ENCODE results near the gene CIDEC.

CIDEC gene, protein sequence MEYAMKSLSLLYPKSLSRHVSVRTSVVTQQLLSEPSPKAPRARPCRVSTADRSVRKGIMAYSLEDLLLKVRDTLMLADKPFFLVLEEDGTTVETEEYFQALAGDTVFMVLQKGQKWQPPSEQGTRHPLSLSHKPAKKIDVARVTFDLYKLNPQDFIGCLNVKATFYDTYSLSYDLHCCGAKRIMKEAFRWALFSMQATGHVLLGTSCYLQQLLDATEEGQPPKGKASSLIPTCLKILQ

DNA sequence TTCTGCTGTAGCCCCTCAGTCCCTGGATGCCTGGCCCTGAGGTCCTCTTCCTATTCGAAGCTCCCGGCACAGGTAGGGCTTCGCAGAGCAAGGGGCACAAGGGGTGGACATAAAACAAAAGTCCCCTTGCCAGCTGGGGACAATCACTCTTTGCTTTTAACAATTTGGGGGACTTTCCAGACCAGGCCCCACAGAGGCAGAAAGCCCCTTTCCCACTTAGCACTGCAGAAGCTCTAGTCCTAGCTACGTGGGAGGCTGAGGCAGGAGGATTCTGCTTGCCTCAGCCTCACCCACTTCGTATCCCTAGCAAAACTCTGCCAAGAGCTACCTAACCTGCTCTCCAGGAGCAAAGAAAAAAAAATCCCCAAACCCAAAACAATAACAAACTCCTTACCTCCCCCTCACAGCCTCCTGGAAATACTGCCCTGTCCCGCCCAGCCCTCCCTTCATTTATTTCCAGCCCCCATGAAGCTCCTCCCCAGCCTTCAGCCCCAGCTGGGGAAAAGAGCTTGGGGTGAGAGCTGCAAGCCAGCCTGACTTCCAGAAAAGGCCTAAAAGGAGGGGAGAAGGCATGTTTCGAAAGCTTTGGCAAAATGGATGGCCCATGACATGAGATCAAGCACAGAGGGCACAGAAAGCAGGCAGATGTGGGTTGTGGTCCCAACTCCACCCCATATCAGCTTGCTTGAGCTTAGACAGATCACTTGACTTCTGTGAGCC is at the start of gene CIDEC:
TSS of gene CIDEC (minus strand) at position 424 of the 720 bp plus-strand sequence. CDS start 1,767 bp downstream, outside the sequence.
- no peak for DNase-seq

DNA sequence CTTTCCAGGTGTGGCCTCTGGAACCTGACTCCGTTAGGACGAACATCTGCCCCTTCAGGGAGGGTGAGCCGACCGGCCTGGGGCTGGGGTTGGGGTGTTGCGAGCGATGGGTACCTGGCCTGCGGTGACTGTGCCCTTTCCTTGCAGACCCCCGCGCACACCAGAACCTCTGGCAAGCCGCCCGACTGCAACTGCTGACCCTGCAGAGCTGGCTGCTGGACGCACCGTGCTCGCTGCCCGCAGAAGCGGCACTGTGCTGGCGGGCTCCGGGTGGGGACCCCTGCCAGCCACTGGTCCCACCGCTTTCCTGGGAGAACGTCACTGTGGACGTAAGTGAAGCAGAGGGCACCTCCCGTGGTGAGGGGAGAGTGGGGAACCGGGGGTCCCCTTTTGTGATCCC is 48.1 kb upstream of the CIDEC start:
- no peak for DNase-seq

DNA sequence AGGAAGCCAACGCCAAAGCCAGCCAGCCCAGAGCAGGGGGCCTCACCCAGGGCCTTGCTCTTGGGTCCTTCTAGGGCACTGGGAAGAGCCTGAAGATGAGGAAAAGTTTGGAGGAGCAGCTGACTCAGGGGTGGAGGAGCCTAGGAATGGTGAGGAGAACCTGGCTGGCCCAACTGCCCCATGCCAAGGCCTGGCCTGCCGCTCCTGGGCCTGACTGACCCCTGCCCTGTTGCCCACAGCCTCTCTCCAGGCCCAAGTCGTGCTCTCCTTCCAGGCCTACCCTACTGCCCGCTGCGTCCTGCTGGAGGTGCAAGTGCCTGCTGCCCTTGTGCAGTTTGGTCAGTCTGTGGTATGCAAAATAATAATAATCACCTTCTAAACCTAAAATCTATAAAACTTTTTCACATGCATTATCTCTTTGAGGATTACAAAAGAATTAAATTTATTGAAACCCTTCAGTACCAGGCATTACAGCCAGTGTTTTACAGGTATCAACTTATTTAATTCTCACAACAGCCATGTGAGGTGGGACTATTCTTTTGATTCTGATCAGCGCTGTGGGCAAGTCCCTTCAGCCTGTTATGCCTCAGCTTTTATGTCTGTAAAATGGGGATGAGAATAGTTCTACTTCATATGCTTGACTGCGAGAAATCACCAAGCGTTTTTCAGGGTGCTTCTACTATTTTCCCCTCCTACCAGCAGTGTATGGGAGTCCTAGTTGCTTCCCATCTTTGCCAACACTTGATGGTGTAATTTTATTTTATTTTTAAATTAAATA is 38.4 kb upstream of the CIDEC start:
- DNase-seq, result no peak

DNA sequence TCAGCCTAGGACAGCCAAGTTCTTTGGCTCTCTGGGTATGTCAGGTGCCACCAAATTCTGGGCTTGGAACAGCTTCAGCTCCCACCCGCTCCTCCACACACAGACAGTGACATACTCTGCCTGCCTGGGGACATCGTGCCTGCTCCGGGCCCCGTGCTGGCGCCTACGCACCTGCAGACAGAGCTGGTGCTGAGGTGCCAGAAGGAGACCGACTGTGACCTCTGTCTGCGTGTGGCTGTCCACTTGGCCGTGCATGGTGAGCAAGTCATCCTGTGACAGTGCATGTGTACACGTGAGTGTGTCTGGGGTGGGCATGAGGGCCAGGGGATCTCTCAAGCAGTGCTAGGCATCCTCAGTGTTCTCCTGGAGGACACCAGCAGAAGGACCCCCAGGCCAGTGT is 37.8 kb upstream of the CIDEC start:
- DNase-seq, result no peak

- DNase-seq, result peak in 1 of 2 donors; percentile 23
Observed at GRCh38 chr3:9916734-9917680, 37.0 kb upstream of the CIDEC start, which contains the start of gene IL17RC. IL17RC (plus strand) TSS chr3:9917098; CDS start chr3:9917316, 218 bp downstream.

GRCh38 chr3:9916346-9916733 is 36.3 kb upstream of the CIDEC start:
- DNase-seq, result no peak

DNA sequence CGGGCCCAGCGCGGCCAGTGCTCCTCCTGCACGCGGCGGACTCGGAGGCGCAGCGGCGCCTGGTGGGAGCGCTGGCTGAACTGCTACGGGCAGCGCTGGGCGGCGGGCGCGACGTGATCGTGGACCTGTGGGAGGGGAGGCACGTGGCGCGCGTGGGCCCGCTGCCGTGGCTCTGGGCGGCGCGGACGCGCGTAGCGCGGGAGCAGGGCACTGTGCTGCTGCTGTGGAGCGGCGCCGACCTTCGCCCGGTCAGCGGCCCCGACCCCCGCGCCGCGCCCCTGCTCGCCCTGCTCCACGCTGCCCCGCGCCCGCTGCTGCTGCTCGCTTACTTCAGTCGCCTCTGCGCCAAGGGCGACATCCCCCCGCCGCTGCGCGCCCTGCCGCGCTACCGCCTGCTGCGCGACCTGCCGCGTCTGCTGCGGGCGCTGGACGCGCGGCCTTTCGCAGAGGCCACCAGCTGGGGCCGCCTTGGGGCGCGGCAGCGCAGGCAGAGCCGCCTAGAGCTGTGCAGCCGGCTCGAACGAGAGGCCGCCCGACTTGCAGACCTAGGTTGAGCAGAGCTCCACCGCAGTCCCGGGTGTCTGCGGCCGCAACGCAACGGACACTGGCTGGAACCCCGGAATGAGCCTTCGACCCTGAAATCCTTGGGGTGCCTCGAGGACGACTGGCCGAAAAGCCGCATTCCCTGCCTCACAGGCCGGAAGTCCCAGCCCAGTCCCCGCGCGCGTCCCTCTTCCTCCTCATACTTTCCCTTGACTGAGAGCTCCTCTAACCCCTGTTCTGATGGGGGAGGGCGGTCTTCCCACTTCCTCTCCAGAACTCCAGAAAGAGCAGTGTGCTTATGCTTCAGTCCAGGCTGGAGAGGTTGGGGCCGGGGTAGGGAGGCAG is 35.4 kb upstream of the CIDEC start:
- DNase-seq, result peak in 1 of 2 donors; percentile 32

- no peak for DNase-seq
Observed at GRCh38 chr3:9914559-9915253, 34.7 kb upstream of the CIDEC start.

DNA sequence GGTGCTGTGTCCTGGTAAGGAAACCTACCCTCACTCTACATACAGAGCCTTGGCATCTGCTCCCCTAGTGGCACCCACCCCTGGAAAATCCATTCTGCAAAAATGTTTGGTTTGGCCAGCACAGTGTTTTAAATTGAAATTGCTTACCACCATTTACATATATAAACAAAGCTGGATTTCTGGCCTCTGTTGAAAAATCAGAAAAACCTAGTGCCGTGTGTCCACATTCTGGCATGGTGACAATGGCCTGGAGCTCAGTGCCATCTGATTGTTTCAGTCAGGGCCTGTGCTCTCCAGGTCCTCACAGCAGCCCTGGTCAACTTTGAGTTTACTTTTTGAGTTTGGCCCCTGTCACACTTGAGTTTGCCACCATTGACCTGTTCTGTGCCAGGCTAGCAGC is 34.0 kb upstream of the CIDEC start:
- DNase-seq, result no peak

DNA sequence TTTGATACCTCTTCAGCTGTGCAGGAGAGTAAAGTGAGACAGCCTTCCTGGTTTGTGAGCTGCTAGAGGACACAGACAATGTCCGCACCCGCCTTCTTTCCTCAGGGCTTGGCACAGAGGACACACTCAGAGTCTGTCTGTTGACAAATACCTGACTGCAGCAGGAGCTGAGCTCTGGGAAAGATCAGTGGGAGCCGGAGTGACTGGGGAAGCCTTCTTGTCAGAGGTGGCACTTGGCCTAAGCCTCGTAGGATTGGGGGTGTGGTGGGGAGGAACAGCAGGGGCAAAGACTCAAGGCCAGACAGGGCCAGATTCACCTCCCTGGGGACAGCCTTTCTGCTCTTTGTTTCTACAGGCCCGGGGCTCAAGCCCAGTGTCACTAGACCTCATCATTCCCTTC is 33.5 kb upstream of the CIDEC start:
- no peak for DNase-seq

DNA sequence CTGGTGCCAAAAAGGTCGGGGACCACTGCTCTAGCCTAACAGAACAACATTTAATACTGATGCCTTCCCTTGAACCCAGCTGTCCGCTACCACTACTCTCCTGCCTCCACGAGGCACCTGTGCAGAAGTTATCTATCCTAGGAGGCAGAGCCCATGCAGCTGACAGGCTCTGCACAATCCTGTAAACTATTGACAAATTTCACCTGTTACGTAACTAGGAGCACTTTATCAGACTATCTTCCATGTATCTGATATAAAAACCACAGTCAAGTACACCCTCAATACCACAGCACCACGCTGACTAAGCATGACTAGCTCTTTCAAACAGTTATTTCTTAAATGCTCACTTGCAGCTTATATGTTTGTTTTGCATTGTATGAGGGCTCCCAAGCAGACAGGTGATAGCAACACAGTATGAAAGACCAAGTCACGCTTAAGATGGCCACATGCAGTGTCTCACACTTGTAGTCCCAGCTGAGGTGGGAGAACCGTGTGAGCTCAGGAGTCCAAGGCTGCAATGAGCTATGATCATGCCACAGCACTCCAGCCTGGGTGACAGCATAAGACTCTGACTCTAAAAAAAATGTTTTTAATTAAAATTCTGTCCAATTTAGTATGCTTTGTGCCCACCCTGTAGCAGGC is 32.4 kb upstream of the CIDEC start:
- DNase-seq, result no peak

- DNase-seq, result no peak
Observed at GRCh38 chr3:9911863-9912262, 31.8 kb upstream of the CIDEC start.

DNA sequence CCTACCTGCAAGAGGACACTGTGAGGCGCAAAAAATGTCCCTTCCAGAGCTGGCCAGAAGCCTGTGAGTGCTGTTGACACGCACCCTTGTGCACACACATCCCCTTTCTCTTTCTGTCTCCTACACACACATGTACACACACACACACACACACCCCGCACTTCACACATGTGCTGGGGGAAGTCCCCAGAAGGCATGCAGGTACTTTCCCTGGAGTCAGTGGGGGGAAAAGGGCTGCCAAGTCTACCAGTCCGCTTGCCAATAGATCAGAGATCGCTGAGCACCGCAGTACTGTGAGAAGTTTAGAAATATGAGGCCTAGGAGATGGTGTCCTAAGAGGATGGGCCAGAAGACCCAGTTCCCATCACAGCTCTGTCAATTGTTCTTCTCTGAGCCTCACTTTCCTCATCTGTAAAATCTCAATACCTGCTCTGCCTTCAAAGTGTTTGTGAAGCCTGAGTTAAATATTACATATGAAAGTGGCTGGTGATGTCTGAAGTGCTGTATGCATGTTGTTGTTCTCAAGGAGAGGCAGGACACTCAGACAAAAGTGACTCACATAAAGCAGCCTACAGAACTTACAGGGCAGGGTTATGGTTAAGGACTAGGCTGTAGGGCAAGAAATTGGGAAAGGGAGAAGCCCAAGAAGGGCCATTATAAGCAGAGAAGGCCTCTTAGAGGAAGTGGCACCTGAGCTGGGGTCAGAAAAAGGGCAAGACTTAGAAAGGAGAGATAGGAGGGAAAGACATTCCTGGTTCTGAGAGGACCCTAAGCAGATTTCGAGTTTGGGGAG is 29.4 kb upstream of the CIDEC start:
- DNase-seq, result peak in 1 of 2 donors; percentile 15

DNA sequence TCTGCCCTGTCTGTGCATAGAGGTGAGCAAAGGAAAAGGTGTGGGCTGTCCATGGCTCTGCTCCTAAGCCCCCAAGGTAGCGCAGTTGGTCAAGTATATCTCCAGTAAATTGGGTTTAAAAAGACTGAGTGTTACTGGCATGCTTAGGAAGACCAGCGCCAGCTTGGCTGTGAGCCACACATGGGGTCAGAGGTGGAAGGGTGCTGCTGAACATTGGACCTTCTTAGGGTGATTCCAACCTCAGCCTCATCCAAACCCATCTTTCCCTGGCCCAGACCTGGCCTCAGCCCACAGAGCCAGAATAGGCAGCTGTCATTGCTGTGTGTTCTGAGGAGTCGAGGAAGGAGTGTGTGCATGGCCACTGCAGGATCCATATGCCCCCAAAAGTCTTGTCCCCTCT is 28.2 kb upstream of the CIDEC start:
- DNase-seq, result no peak

GRCh38 chr3:9906480-9906879 is 26.4 kb upstream of the CIDEC start:
- DNase-seq, result no peak

- DNase-seq, result no peak
Observed at GRCh38 chr3:9903904-9904303, 23.9 kb upstream of the CIDEC start.

DNA sequence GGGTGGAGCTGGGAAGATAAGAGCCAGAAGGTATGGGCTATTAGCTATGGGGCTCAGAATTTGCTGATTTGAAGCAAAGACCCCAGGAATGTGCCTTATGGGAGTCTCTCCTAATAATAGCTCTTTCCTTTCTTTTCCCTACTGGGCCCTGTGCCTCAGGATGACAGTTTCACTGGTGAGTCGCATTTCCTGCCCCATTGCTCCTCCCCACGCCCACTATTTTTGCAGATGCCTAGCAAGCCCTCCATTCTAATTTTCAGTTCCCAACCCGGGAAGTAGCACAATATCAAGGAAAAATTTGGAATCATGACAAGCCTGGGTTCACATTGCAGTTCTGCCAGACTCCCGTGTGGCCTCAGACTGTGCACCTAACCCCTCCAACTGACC is 23.2 kb upstream of the CIDEC start:
- DNase-seq, result no peak

GRCh38 chr3:9902372-9903237 is 22.6 kb upstream of the CIDEC start, which contains the start of gene IL17RE:
IL17RE (plus strand) TSS chr3:9902848; CDS start chr3:9902933, 85 bp downstream.
- DNase-seq, result no peak
